Thyroid gland (tissue), 4 donors: ENCODE measurements around the gene SIRT1. TPM values are rescaled to one million over a fixed set of nuclear protein-coding genes. Genes with fewer than 3 reads are reported as not detected.
"Not testable (repeated sequence)": the region's sequence is repeated elsewhere in the genome, so short reads cannot be mapped to it uniquely, and the experiment has no call there.

Source experiments
- DNase-seq, 2 donors: peaks; one replicate each; pipeline ENCODE4 v3.0.0-alpha.2; 2019
- H3K27ac ChIP-seq, 3 donors: fragments of 200-600 bp; sonication (generic); 1 replicate in 2 of 3; 2 replicates in 1 of 3; pipeline ENCODE4 v1.5.1; 2016 to 2019; ENCODE audit warnings: mild to moderate bottlenecking in 1 of 3, moderate library complexity in 1 of 3
- H3K27me3 ChIP-seq: fragments of 200-600 bp; sonication (generic); one replicate; pipeline ENCODE4 v1.5.1; 2019
- H3K36me3 ChIP-seq, 2 donors: fragments of 200-600 bp; sonication (generic); one replicate each; pipeline ENCODE4 v1.5.1; 2016 to 2019
- H3K4me1 ChIP-seq, 2 donors: fragments of 200-600 bp; sonication (generic); one replicate each; pipeline ENCODE4 v1.5.1; 2017 to 2019
- H3K4me3 ChIP-seq, 3 donors: fragments of 200-600 bp; sonication (generic); replicated peaks in 1 of 3; 1 replicate in 2 of 3; 2 replicates in 1 of 3; pipeline ENCODE4 v1.5.1; 2016; ENCODE audit warnings: mild to moderate bottlenecking in 1 of 3
- H3K9me3 ChIP-seq: fragments of 200-600 bp; sonication (generic); one replicate; pipeline ENCODE4 v1.5.1; 2017
- CTCF ChIP-seq, 6 experiments: fragments of 200-600 bp in 3 of 6; fragments of 450-650 bp in 3 of 6; sonication (generic) in 3 of 6; IDR thresholded peaks; one replicate each; pipeline ENCODE4 v1.5.1; 2016 to 2019; ENCODE audit warnings: antibody characterized with exemption in 6 of 6, mild to moderate bottlenecking in 2 of 6, inconsistent platforms in 1 of 6, moderate library complexity in 1 of 6
- POLR2A ChIP-seq, 2 donors: fragments of 450-650 bp; IDR thresholded peaks; one replicate each; pipeline ENCODE4 v1.6.1; 2017; ENCODE audit warnings: antibody characterized with exemption in 2 of 2, mild to moderate bottlenecking in 2 of 2, moderate library complexity in 1 of 2
- WGBS, 2 donors: methylation state at CpG; one replicate each; pipeline ENCODE4 v1.1.5; 2017; 5-methylcytosine and 5-hydroxymethylcytosine counted together
- intact Hi-C: fragments of 100-400 bp; cut with DNase I; formaldehyde crosslinking; loops from one replicate; pipeline ENCODE4 v1.15.1; 2023
- total RNA-seq, 4 donors: library from RNA; depleted of rRNA; stranded (reverse); fragments of >200 nt; gene quantifications; one replicate each; pipeline ENCODE4 v1.2.3, GENCODE V29; 2016

The SIRT1 gene
- total RNA-seq, 4 donors from 2014 or later = 18.4 to 40.4 (median 27.6) TPM

- intact Hi-C loops = no loop called here
- no peaks in the 10 kb centered on the region for H3K36me3 ChIP-seq
- no peaks in the 10 kb centered on the region for H3K4me1 ChIP-seq
- no peaks in the 10 kb centered on the region for H3K9me3 ChIP-seq
- WGBS, 2 donors = 88 to 92% methylated on average over 10 of the region's 10 CpGs
- no peak for DNase-seq
- H3K4me3 ChIP-seq = no peak overlapping the region
- H3K27ac ChIP-seq = no peak overlapping the region
- no peak for TF ChIP-seq CTCF (IDR thresholded peaks at IDR 0.05)
- no peak for TF ChIP-seq POLR2A (IDR thresholded peaks at IDR 0.05)
- H3K27me3 ChIP-seq = no peaks in the 10 kb centered on the region
Observed at GRCh38 chr10:67864607-67865371, 19.7 kb upstream of the SIRT1 start.

- H3K4me3 ChIP-seq = no peak overlapping the region
- WGBS, 2 donors = 94 to 97% methylated on average over 2 of the region's 2 CpGs
- no peak for DNase-seq
- H3K9me3 ChIP-seq = no peaks in the 10 kb centered on the region
- no peak overlapping the region for H3K27ac ChIP-seq
- no peak for TF ChIP-seq POLR2A (IDR thresholded peaks at IDR 0.05)
- TF ChIP-seq CTCF (IDR thresholded peaks at IDR 0.05) = no peak
- no peaks in the 10 kb centered on the region for H3K27me3 ChIP-seq
- H3K36me3 ChIP-seq = no peaks in the 10 kb centered on the region
- intact Hi-C loops = no loop called here
- no peaks in the 10 kb centered on the region for H3K4me1 ChIP-seq
Observed at GRCh38 chr10:67868132-67868531, 16.3 kb upstream of the SIRT1 start.

- DNase-seq = no peak
- intact Hi-C loops = no loop called here
- WGBS, 2 donors = 75 to 84% methylated on average over 6 of the region's 6 CpGs
- no peaks in the 10 kb centered on the region for H3K9me3 ChIP-seq
- no peaks in the 10 kb centered on the region for H3K27me3 ChIP-seq
- no peak overlapping the region for H3K4me3 ChIP-seq
- TF ChIP-seq POLR2A (IDR thresholded peaks at IDR 0.05) = no peak
- TF ChIP-seq CTCF (IDR thresholded peaks at IDR 0.05) = no peak
- no peak overlapping the region for H3K27ac ChIP-seq
- H3K4me1 ChIP-seq = no peaks in the 10 kb centered on the region
- no peaks in the 10 kb centered on the region for H3K36me3 ChIP-seq
Observed at GRCh38 chr10:67869996-67870395, 14.5 kb upstream of the SIRT1 start.

GRCh38 chr10:67875340-67876238 is 8.9 kb upstream of the SIRT1 start:
- no peak for DNase-seq
- Histone ChIP-seq H3K27me3 (no peaks in the 10 kb centered on the region), H3K36me3 (no peaks in the 10 kb centered on the region), H3K4me3 (no peak overlapping the region), H3K4me1 (no peaks in the 10 kb centered on the region), H3K27ac (no peak overlapping the region), H3K9me3 (no peaks in the 10 kb centered on the region)
- intact Hi-C loops = no loop called here
- TF ChIP-seq POLR2A (IDR thresholded peaks at IDR 0.05) (no peak), CTCF (IDR thresholded peaks at IDR 0.05) (no peak)
- 68 to 70% methylated on average over 3 of the region's 3 CpGs for WGBS, 2 donors

- H3K27me3 ChIP-seq, H3K4me1 ChIP-seq, H3K36me3 ChIP-seq, intact Hi-C loops, DNase-seq, H3K4me3 ChIP-seq, H3K9me3 ChIP-seq, H3K27ac ChIP-seq: not testable (repeated sequence)
- WGBS, 2 donors = 94 to 95% methylated on average over 11 of the region's 11 CpGs
Observed at GRCh38 chr10:67877421-67877820, 7.0 kb upstream of the SIRT1 start.
